ENCODE results near the gene STX18.

DNA sequence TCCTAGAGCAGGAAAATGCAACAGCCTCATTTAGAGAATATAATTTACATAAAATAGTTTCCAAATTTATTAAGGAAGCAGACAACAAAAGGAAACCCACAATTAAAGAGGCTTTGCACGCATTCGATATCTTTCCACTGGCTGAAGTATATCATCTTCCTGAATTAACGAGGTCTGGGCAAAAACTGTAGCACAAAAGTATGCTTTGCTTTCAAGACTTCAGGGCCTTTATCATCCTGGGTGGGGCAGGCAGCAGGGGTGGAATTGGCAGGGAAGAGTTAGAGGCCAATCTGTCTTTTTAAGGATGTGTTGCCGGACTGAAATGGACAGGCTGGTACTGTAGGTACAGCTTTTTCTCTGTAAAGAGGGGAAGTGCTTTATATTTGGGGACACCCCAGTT is 17.0 kb upstream of the STX18 start:
- TF ChIP-seq, protein P1, sequence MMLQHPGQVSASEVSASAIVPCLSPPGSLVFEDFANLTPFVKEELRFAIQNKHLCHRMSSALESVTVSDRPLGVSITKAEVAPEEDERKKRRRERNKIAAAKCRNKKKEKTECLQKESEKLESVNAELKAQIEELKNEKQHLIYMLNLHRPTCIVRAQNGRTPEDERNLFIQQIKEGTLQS (IDR thresholded peaks at IDR 0.05), result no peak
- TF ChIP-seq SP1 (IDR thresholded peaks at IDR 0.05; ENCODE audit: low read depth), result no peak
- TF ChIP-seq, protein P2, sequence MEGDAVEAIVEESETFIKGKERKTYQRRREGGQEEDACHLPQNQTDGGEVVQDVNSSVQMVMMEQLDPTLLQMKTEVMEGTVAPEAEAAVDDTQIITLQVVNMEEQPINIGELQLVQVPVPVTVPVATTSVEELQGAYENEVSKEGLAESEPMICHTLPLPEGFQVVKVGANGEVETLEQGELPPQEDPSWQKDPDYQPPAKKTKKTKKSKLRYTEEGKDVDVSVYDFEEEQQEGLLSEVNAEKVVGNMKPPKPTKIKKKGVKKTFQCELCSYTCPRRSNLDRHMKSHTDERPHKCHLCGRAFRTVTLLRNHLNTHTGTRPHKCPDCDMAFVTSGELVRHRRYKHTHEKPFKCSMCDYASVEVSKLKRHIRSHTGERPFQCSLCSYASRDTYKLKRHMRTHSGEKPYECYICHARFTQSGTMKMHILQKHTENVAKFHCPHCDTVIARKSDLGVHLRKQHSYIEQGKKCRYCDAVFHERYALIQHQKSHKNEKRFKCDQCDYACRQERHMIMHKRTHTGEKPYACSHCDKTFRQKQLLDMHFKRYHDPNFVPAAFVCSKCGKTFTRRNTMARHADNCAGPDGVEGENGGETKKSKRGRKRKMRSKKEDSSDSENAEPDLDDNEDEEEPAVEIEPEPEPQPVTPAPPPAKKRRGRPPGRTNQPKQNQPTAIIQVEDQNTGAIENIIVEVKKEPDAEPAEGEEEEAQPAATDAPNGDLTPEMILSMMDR (IDR thresholded peaks at IDR 0.05 in 2 of 3, conservative IDR thresholded peaks at IDR 0.05 in 1 of 3; ENCODE audit: borderline replicate concordance in 1 of 3, insufficient read depth in 1 of 3, low read depth in 2 of 3, low read length in 2 of 3), result no peak
- TF ChIP-seq POLR2AphosphoS5 (IDR thresholded peaks at IDR 0.05; ENCODE audit: low read depth, low read length), result no peak
- no peak for TF ChIP-seq ZNF274 (IDR thresholded peaks at IDR 0.05; ENCODE audit: low read depth, low read length)
- TF ChIP-seq EZH2 (IDR thresholded peaks at IDR 0.05), result no peak
- no peak for TF ChIP-seq POLR2A (IDR thresholded peaks at IDR 0.05; ENCODE audit: borderline replicate concordance, extremely low read depth, insufficient read depth, insufficient read length)
- TF ChIP-seq SIN3A (IDR thresholded peaks at IDR 0.05; ENCODE audit: low read depth), result no peak
- no peak for TF ChIP-seq CEBPB (IDR thresholded peaks at IDR 0.05; ENCODE audit: low read depth)
- TF ChIP-seq, protein P3, sequence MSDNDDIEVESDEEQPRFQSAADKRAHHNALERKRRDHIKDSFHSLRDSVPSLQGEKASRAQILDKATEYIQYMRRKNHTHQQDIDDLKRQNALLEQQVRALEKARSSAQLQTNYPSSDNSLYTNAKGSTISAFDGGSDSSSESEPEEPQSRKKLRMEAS (IDR thresholded peaks at IDR 0.05), result no peak
- TF ChIP-seq CBX3 (IDR thresholded peaks at IDR 0.05; ENCODE audit: low read depth), result no peak
- TF ChIP-seq YY1 (IDR thresholded peaks at IDR 0.05; ENCODE audit: extremely low read depth, insufficient replicate concordance, low read depth, low read length), result no peak
- TF ChIP-seq, protein P4, sequence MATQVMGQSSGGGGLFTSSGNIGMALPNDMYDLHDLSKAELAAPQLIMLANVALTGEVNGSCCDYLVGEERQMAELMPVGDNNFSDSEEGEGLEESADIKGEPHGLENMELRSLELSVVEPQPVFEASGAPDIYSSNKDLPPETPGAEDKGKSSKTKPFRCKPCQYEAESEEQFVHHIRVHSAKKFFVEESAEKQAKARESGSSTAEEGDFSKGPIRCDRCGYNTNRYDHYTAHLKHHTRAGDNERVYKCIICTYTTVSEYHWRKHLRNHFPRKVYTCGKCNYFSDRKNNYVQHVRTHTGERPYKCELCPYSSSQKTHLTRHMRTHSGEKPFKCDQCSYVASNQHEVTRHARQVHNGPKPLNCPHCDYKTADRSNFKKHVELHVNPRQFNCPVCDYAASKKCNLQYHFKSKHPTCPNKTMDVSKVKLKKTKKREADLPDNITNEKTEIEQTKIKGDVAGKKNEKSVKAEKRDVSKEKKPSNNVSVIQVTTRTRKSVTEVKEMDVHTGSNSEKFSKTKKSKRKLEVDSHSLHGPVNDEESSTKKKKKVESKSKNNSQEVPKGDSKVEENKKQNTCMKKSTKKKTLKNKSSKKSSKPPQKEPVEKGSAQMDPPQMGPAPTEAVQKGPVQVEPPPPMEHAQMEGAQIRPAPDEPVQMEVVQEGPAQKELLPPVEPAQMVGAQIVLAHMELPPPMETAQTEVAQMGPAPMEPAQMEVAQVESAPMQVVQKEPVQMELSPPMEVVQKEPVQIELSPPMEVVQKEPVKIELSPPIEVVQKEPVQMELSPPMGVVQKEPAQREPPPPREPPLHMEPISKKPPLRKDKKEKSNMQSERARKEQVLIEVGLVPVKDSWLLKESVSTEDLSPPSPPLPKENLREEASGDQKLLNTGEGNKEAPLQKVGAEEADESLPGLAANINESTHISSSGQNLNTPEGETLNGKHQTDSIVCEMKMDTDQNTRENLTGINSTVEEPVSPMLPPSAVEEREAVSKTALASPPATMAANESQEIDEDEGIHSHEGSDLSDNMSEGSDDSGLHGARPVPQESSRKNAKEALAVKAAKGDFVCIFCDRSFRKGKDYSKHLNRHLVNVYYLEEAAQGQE (IDR thresholded peaks at IDR 0.05; ENCODE audit: low read depth), result no peak
- no peak for TF ChIP-seq SRF (IDR thresholded peaks at IDR 0.05; ENCODE audit: low read depth)
